Neural cell (in vitro differentiated cells): ENCODE data around the gene TMEM164. TPM values are rescaled to one million over a fixed set of nuclear protein-coding genes. Genes with fewer than 3 reads are reported as not detected.

Experiments
- H2AFZ ChIP-seq: fragments of 200-600, 300-800 bp; sonication (generic), shearing (Covaris generic); 2 replicates; pipeline ENCODE4 v1.6.0; 2014; ENCODE audit warnings: low read depth, mild to moderate bottlenecking, antibody characterized with exemption, low read length, moderate library complexity
- H3F3A ChIP-seq: fragments of 200-600 bp; shearing (Covaris generic); 2 replicates; pipeline ENCODE4 v1.6.1; 2016; ENCODE audit warnings: mild to moderate bottlenecking, moderate library complexity, mixed read lengths, antibody characterized with exemption, low read length; ENCODE audit not compliant: insufficient read depth, poor library complexity, severe bottlenecking
- H3K27ac ChIP-seq: fragments of 200-600, 300-800 bp; sonication (generic), shearing (Covaris generic); 2 replicates; pipeline ENCODE4 v1.5.1; 2014; ENCODE audit warnings: mild to moderate bottlenecking, low read length, moderate library complexity
- H3K27me3 ChIP-seq: fragments of 300-800, 200-600 bp; sonication (generic), shearing (Covaris generic); 2 replicates; pipeline ENCODE4 v1.6.0; 2014; ENCODE audit warnings: mild to moderate bottlenecking, low read depth, low read length, moderate library complexity; ENCODE audit not compliant: insufficient read depth
- H3K36me3 ChIP-seq: fragments of 300-800, 200-600 bp; sonication (generic), shearing (Covaris generic); 2 replicates; pipeline ENCODE4 v1.5.1; 2014; ENCODE audit warnings: mild to moderate bottlenecking, antibody characterized with exemption, low read length, moderate library complexity; ENCODE audit not compliant: insufficient read depth
- H3K4me2 ChIP-seq: fragments of 300-800, 200-600 bp; sonication (generic), shearing (Covaris generic); 2 replicates; pipeline ENCODE4 v1.6.0; 2014; ENCODE audit warnings: mild to moderate bottlenecking, low read length
- H3K4me3 ChIP-seq: fragments of 300-800, 200-600 bp; sonication (generic), shearing (Covaris generic); 2 replicates; pipeline ENCODE4 v1.5.1; 2014; ENCODE audit warnings: mild to moderate bottlenecking, low read length, moderate library complexity
- H3K79me2 ChIP-seq: fragments of 200-600 bp; shearing (Covaris generic); replicated peaks from 2 replicates; pipeline ENCODE4 v1.6.0; 2014; ENCODE audit warnings: mild to moderate bottlenecking, low read length, moderate library complexity; ENCODE audit not compliant: insufficient read depth
- H3K9ac ChIP-seq: fragments of 300-800, 200-600 bp; sonication (generic), shearing (Covaris generic); 2 replicates; pipeline ENCODE4 v1.6.1; 2016; ENCODE audit warnings: mild to moderate bottlenecking, low read length, mixed read lengths
- H3K9me2 ChIP-seq: fragments of 200-600 bp; shearing (Covaris generic); 2 replicates; pipeline ENCODE4 v1.6.1; 2016; ENCODE audit warnings: mild to moderate bottlenecking, low read length, mixed read lengths; ENCODE audit not compliant: insufficient read depth
- H3K9me3 ChIP-seq: fragments of 200-600, 300-800 bp; sonication (generic), shearing (Covaris generic); 2 replicates; pipeline ENCODE4 v1.6.1; 2016; ENCODE audit warnings: mild to moderate bottlenecking, mixed run types, low read length, moderate library complexity, mixed read lengths
- H4K20me1 ChIP-seq: fragments of 200-600 bp; shearing (Covaris generic); 2 replicates; pipeline ENCODE4 v1.6.1; 2016; ENCODE audit warnings: mild to moderate bottlenecking, mixed run types; ENCODE audit not compliant: insufficient read depth
- CTCF ChIP-seq: fragments of 450-650 bp; IDR thresholded peaks from 2 replicates; pipeline ENCODE4 v1.5.1; 2014; ENCODE audit warnings: antibody characterized with exemption, mild to moderate bottlenecking, moderate library complexity; ENCODE audit not compliant: poor library complexity, severe bottlenecking
- EP300 ChIP-seq: fragments of 450-650 bp; conservative IDR thresholded peaks from 2 replicates; pipeline ENCODE4 v1.6.1; 2014; ENCODE audit warnings: antibody characterized with exemption, mild to moderate bottlenecking, moderate library complexity; ENCODE audit not compliant: poor library complexity, severe bottlenecking
- EZH2 ChIP-seq: fragments of 200-600, 300-800 bp; shearing (Covaris generic), sonication (generic); IDR thresholded peaks from 2 replicates; pipeline ENCODE4 v1.6.1; 2014; ENCODE audit warnings: antibody characterized with exemption, low read length, borderline replicate concordance, mild to moderate bottlenecking; ENCODE audit not compliant: insufficient read depth, poor library complexity, severe bottlenecking
- MXI1 ChIP-seq: fragments of 450-650 bp; conservative IDR thresholded peaks from 2 replicates; pipeline ENCODE4 v1.6.1; 2014; ENCODE audit warnings: antibody characterized with exemption, mild to moderate bottlenecking; ENCODE audit not compliant: poor library complexity, severe bottlenecking
- POLR2AphosphoS5 ChIP-seq: IDR thresholded peaks from 2 replicates; pipeline ENCODE4 v1.6.1; 2012
- RAD21 ChIP-seq: fragments of 450-650 bp; conservative IDR thresholded peaks from 2 replicates; pipeline ENCODE4 v1.6.1; 2014; ENCODE audit warnings: antibody characterized with exemption, mild to moderate bottlenecking, moderate library complexity
- REST ChIP-seq: IDR thresholded peaks from 2 replicates; pipeline ENCODE4 v1.6.1; 2012; ENCODE audit warnings: borderline replicate concordance
- SMC3 ChIP-seq: fragments of 450-650 bp; conservative IDR thresholded peaks from 2 replicates; pipeline ENCODE4 v1.6.1; 2014; ENCODE audit warnings: antibody characterized with exemption, mild to moderate bottlenecking, moderate library complexity; ENCODE audit not compliant: poor library complexity
- TAF1 ChIP-seq: IDR thresholded peaks from 2 replicates; pipeline ENCODE4 v1.6.1; 2012; ENCODE audit warnings: low read depth
- polyA plus RNA-seq: library from polyadenylated mRNA; depleted of rRNA; stranded (reverse); fragments of >200 nt; gene quantifications from 2 replicates; pipeline ENCODE4 v1.2.3, GENCODE V29; 2014

Gene TMEM164
- polyA plus RNA-seq, 1 donor from 2014 or later = 52.8 TPM

GRCh38 chrX:109964390-109964789, 38.5 kb upstream of the TMEM164 start:
- Histone ChIP-seq H4K20me1 (no peaks in the 10 kb centered on the region), H3K9me3 (no peaks in the 10 kb centered on the region), H3F3A (no peaks in the 10 kb centered on the region), H2AFZ (no peak overlapping the region), H3K4me3 (no peak overlapping the region), H3K4me2 (no peak overlapping the region), H3K79me2 (no peaks in the 10 kb centered on the region), H3K27me3 (no peaks in the 10 kb centered on the region), H3K9ac (no peak overlapping the region), H3K9me2 (no peaks in the 10 kb centered on the region), H3K27ac (no peak overlapping the region), H3K36me3 (no peaks in the 10 kb centered on the region)
- no peak for TF ChIP-seq MXI1
- TF ChIP-seq TAF1 = no peak
- TF ChIP-seq CTCF = no peak
- no peak for TF ChIP-seq EZH2
- TF ChIP-seq REST = no peak
- TF ChIP-seq POLR2AphosphoS5 = no peak

- TF ChIP-seq SMC3 = no peak
- TF ChIP-seq EZH2 = no peak
- TF ChIP-seq TAF1 = no peak
- no peak for TF ChIP-seq POLR2AphosphoS5
- TF ChIP-seq RAD21 = no peak
- Histone ChIP-seq H3K9ac (no peak overlapping the region), H4K20me1 (no peaks in the 10 kb centered on the region), H3K4me2 (no peak overlapping the region), H3K4me3 (no peak overlapping the region), H2AFZ (no peak overlapping the region), H3K36me3 (no peaks in the 10 kb centered on the region), H3K27ac (no peak overlapping the region), H3F3A (no peaks in the 10 kb centered on the region), H3K27me3 (no peaks in the 10 kb centered on the region), H3K9me2 (no peaks in the 10 kb centered on the region), H3K79me2 (no peaks in the 10 kb centered on the region), H3K9me3 (no peaks in the 10 kb centered on the region)
Observed at GRCh38 chrX:109966246-109966645, 36.7 kb upstream of the TMEM164 start.

GRCh38 chrX:109967156-109967555, 35.8 kb upstream of the TMEM164 start:
- no peaks in the 10 kb centered on the region for H4K20me1 ChIP-seq
- no peak overlapping the region for H3K4me2 ChIP-seq
- H3K27me3 ChIP-seq = no peaks in the 10 kb centered on the region
- H3K4me3 ChIP-seq = no peak overlapping the region
- no peak overlapping the region for H3K27ac ChIP-seq
- no peaks in the 10 kb centered on the region for H3F3A ChIP-seq
- no peaks in the 10 kb centered on the region for H3K9me2 ChIP-seq
- H3K36me3 ChIP-seq = no peaks in the 10 kb centered on the region
- no peak overlapping the region for H3K9ac ChIP-seq
- no peak overlapping the region for H2AFZ ChIP-seq
- no peaks in the 10 kb centered on the region for H3K9me3 ChIP-seq
- H3K79me2 ChIP-seq = no peaks in the 10 kb centered on the region
- TF ChIP-seq RAD21 = no peak
- TF ChIP-seq REST = no peak
- no peak for TF ChIP-seq EP300
- TF ChIP-seq MXI1 = no peak
- TF ChIP-seq POLR2AphosphoS5 = no peak
- no peak for TF ChIP-seq SMC3
- TF ChIP-seq EZH2 = no peak
- TF ChIP-seq CTCF = no peak
- no peak for TF ChIP-seq TAF1
